Osteoblast (primary cell): Measurements from ENCODE around the gene DNAH17. TPM values are rescaled to one million over a fixed set of nuclear protein-coding genes. Genes with fewer than 3 reads are reported as not detected.

Experiments used
- DNase-seq: peaks from one replicate; pipeline ENCODE4 v3.0.0; 2011; ENCODE audit warnings: low spot score, mixed read lengths; ENCODE audit not compliant: insufficient read length; ENCODE audit errors: missing footprints
- H2AFZ ChIP-seq: 2 replicates; pipeline ENCODE4 v1.6.0; 2011; ENCODE audit warnings: mild to moderate bottlenecking, low read length
- H3K27ac ChIP-seq: 2 replicates; pipeline ENCODE4 v1.5.1; 2011; ENCODE audit warnings: mild to moderate bottlenecking, low read depth, low read length, moderate library complexity
- H3K27me3 ChIP-seq: 2 replicates; pipeline ENCODE4 v1.6.0; 2012; ENCODE audit warnings: mild to moderate bottlenecking, control low read depth, inconsistent platforms, low read length, moderate library complexity; ENCODE audit not compliant: insufficient read depth
- H3K36me3 ChIP-seq: 2 replicates; pipeline ENCODE4 v1.5.1; 2011; ENCODE audit warnings: mild to moderate bottlenecking, low read length, control low read depth, moderate library complexity; ENCODE audit not compliant: insufficient read depth
- H3K4me1 ChIP-seq: 2 replicates; pipeline ENCODE4 v1.5.1; 2011; ENCODE audit warnings: mild to moderate bottlenecking, low read length, control low read depth, moderate library complexity; ENCODE audit not compliant: insufficient read depth
- H3K4me2 ChIP-seq: 2 replicates; pipeline ENCODE4 v1.6.0; 2011; ENCODE audit warnings: mild to moderate bottlenecking, low read length; ENCODE audit not compliant: insufficient read depth
- H3K4me3 ChIP-seq: fragments of 200-600 bp; sonication (generic); 3 replicates; pipeline ENCODE4 v1.5.1; 2012; ENCODE audit warnings: mild to moderate bottlenecking, low read length, inconsistent platforms; ENCODE audit not compliant: insufficient read depth
- H3K79me2 ChIP-seq: 2 replicates; pipeline ENCODE4 v1.6.0; 2012; ENCODE audit warnings: mild to moderate bottlenecking, low read length, control low read depth, inconsistent platforms; ENCODE audit not compliant: insufficient read depth
- H3K9me3 ChIP-seq: 2 replicates; pipeline ENCODE4 v1.5.1; 2011; ENCODE audit warnings: low read depth, low read length, control low read depth
- H4K20me1 ChIP-seq: 2 replicates; pipeline ENCODE4 v1.6.0; 2012; ENCODE audit warnings: mild to moderate bottlenecking, low read length, control low read depth; ENCODE audit not compliant: insufficient read depth
- CTCF ChIP-seq: IDR thresholded peaks from 2 replicates; pipeline ENCODE4 v1.5.1; 2011; ENCODE audit warnings: mild to moderate bottlenecking, low read depth, low read length, moderate library complexity; ENCODE audit errors: extremely low read depth
- total RNA-seq: library from RNA; depleted of rRNA; stranded (reverse); fragments of >200 nt; gene quantifications from 2 replicates; pipeline ENCODE4 v1.2.3, GENCODE V29; 2012

Gene DNAH17
- total RNA-seq, 1 donor = under 0.01 TPM

DNA sequence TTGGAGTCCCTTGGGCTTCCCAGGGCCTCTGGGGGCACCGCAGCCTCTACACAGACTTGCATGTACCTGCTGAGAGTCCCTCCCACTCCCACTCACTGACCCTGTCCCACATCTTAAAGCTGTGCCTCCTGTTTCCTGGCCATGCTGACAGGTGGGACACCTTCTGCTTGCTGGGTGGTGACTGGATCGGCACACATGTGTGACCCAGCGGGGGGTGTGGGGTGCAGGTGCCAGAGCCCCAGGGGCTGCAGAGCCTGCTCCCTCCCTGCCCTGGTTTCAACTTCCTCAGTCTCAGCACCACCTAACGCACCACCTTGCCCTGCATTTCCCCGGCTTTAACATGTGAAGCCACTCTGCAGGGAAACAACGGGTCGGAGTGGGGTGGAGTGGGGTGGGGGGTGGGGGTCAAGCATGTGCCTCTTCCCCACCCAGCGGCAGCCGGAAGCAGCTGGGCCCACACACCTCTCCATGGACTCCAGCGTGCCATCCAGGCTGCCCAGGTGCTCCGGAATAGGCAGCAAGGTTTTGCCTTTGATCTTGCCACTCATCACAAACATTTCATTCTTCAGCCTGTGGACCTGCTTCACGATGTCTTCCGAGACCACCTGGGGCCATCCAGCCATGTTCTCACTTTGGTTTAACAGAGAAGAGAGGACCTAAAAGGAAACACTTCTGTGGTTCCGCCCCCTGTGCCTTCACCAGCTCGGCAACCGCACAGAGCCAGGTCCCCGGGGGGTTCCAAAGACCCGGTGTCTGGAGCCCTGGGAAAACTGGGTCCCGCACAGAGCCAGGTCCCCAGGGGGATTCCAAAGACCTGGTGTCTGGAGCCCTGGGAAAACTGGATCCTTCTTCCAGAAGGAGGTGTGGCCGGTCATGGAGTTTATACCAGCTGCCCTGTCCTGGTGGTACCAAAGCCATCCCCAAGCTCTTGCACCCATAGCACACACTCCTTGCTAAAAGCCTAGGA, 4.7 kb downstream of the DNAH17 start:
- Histone ChIP-seq H3K79me2 (no peaks in the 10 kb centered on the region), H3K27ac (no peak overlapping the region), H3K27me3 (no peaks in the 10 kb centered on the region), H3K4me3 (no peak overlapping the region), H3K9me3 (no peaks in the 10 kb centered on the region), H4K20me1 (no peaks in the 10 kb centered on the region), H3K36me3 (no peaks in the 10 kb centered on the region), H3K4me2 (no peak overlapping the region), H3K4me1 (peaks cover 5% of the 10 kb centered on the region), H2AFZ (no peak overlapping the region)
- DNase-seq = peak; percentile 74
- TF ChIP-seq CTCF = no peak

DNA sequence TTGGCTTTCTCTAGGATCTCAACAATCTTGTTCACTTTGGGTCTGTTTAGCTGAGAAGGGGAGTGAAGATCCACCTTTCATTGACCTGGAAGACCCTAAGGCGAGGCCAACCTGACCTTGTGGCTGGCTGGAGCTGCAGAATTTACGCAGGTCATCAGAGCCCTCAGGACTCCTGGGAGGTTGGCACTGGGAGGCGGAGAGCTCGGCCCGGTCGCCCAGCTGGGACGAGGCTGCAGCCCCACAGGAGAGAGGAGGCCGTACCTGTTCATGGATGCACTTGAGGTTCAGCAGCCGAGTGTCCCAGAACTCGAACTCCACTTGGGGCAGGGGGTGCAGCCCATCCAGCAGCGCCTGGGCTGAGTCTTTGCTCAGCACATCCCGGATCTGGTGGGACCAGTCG, 5.9 kb downstream of the DNAH17 start:
- Histone ChIP-seq H3K4me2 (no peak overlapping the region), H2AFZ (no peak overlapping the region), H3K27me3 (no peaks in the 10 kb centered on the region), H3K4me1 (peaks cover 5% of the 10 kb centered on the region), H3K9me3 (no peaks in the 10 kb centered on the region), H3K27ac (no peak overlapping the region), H3K4me3 (no peak overlapping the region), H3K36me3 (no peaks in the 10 kb centered on the region), H4K20me1 (no peaks in the 10 kb centered on the region), H3K79me2 (no peaks in the 10 kb centered on the region)
- no peak for TF ChIP-seq CTCF
- DNase-seq = peak; percentile 81

GRCh38 chr17:78568494-78569115, 8.6 kb downstream of the DNAH17 start:
- Histone ChIP-seq H3K36me3 (no peaks in the 10 kb centered on the region), H3K9me3 (no peaks in the 10 kb centered on the region), H3K4me3 (no peak overlapping the region), H4K20me1 (no peaks in the 10 kb centered on the region), H3K4me2 (no peak overlapping the region), H2AFZ (no peak overlapping the region), H3K4me1 (peaks cover 5% of the 10 kb centered on the region), H3K27ac (no peak overlapping the region), H3K79me2 (no peaks in the 10 kb centered on the region), H3K27me3 (peaks cover 5% of the 10 kb centered on the region)
- DNase-seq = peak; percentile 66
- no peak for TF ChIP-seq CTCF

- H4K20me1 ChIP-seq = no peaks in the 10 kb centered on the region
- no peaks in the 10 kb centered on the region for H3K79me2 ChIP-seq
- H3K4me1 ChIP-seq = peaks cover 5% of the 10 kb centered on the region
- H3K36me3 ChIP-seq = no peaks in the 10 kb centered on the region
- peak; percentile 63 for DNase-seq
- TF ChIP-seq CTCF = no peak
- H2AFZ ChIP-seq = no peak overlapping the region
- no peak overlapping the region for H3K4me2 ChIP-seq
- H3K4me3 ChIP-seq = no peak overlapping the region
- H3K27ac ChIP-seq = no peak overlapping the region
- H3K27me3 ChIP-seq = peaks cover 11% of the 10 kb centered on the region
- H3K9me3 ChIP-seq = no peaks in the 10 kb centered on the region
Measured at GRCh38 chr17:78567991-78568390, 9.2 kb downstream of the DNAH17 start.
